Measurements from ENCODE around the gene SCAF11.

DNA sequence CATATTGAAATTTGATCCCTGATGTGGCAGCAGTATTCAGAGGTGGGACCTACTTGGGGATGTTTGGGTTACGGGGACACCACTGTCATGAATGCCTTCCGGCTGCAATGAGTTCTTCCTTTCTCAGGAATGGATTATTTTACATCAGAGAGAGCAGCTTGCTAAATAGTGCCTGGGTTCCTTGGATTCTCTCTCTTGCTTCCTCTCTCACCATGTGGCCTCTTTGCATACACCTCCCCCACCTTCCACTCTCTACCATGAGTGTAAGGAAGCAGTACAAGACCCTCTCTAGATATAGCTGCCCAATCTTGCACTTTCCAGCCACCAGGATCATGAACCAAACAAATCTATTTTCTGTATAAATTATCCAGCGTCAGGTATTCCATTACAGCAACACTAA, 15.4 kb upstream of the SCAF11 start:
- TF ChIP-seq FOXP2 (optimal IDR thresholded peaks at IDR 0.05; ENCODE audit: borderline replicate concordance, extremely low read depth, extremely low read length, insufficient read depth) (no peak), POLR2AphosphoS5 (IDR thresholded peaks at IDR 0.05; ENCODE audit: low read depth, low read length) (no peak), TAF1 (IDR thresholded peaks at IDR 0.05; ENCODE audit: borderline replicate concordance, insufficient read depth, low read length) (no peak)
- TF ChIP-seq, protein P1, sequence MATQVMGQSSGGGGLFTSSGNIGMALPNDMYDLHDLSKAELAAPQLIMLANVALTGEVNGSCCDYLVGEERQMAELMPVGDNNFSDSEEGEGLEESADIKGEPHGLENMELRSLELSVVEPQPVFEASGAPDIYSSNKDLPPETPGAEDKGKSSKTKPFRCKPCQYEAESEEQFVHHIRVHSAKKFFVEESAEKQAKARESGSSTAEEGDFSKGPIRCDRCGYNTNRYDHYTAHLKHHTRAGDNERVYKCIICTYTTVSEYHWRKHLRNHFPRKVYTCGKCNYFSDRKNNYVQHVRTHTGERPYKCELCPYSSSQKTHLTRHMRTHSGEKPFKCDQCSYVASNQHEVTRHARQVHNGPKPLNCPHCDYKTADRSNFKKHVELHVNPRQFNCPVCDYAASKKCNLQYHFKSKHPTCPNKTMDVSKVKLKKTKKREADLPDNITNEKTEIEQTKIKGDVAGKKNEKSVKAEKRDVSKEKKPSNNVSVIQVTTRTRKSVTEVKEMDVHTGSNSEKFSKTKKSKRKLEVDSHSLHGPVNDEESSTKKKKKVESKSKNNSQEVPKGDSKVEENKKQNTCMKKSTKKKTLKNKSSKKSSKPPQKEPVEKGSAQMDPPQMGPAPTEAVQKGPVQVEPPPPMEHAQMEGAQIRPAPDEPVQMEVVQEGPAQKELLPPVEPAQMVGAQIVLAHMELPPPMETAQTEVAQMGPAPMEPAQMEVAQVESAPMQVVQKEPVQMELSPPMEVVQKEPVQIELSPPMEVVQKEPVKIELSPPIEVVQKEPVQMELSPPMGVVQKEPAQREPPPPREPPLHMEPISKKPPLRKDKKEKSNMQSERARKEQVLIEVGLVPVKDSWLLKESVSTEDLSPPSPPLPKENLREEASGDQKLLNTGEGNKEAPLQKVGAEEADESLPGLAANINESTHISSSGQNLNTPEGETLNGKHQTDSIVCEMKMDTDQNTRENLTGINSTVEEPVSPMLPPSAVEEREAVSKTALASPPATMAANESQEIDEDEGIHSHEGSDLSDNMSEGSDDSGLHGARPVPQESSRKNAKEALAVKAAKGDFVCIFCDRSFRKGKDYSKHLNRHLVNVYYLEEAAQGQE (IDR thresholded peaks at IDR 0.05; ENCODE audit: insufficient read depth in 1 of 2, low read depth in 2 of 2, low read length in 2 of 2), result no peak
